Measurements from ENCODE around the gene APPL2.

The APPL2 gene

DNA sequence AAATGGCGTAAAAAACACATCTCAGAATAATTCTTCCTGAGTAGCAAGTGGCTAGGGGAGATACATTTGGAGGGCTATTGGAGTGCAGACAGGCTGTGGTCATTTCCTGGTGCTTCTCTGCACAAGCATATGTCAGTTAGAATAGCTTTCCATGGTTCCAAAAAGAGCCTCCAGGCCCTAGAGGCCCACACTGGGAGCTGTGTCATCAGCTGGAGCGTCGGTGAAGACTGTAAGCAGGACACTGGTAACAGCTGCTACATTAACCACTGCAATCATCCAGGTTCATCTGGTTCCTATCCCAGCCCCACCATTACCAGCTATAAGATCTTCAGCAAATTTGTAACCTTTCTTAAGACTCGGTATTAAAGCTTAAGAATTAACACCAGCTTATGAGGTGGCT, 31.7 kb upstream of the APPL2 start:
- Histone ChIP-seq H3K4me1 (ENCODE audit: insufficient read depth, poor library complexity, severe bottlenecking) (peaks cover 7% of the 10 kb centered on the region), H3K36me3 (ENCODE audit: low read depth) (no peaks in the 10 kb centered on the region), H3K4me3 (ENCODE audit: severe bottlenecking) (no peak overlapping the region), H3K27me3 (ENCODE audit: insufficient read depth, poor library complexity, severe bottlenecking) (no peaks in the 10 kb centered on the region), H3K9me3 (ENCODE audit: severe bottlenecking) (no peaks in the 10 kb centered on the region), H3K27ac (ENCODE audit: poor library complexity, severe bottlenecking) (no peak overlapping the region)
- TF ChIP-seq CTCF (IDR thresholded peaks at IDR 0.05; ENCODE audit: poor library complexity, severe bottlenecking), result no peak
- DNase-seq (ENCODE audit: low spot score) (no peak), ATAC-seq (ENCODE audit: low read depth) (no peak)

DNA sequence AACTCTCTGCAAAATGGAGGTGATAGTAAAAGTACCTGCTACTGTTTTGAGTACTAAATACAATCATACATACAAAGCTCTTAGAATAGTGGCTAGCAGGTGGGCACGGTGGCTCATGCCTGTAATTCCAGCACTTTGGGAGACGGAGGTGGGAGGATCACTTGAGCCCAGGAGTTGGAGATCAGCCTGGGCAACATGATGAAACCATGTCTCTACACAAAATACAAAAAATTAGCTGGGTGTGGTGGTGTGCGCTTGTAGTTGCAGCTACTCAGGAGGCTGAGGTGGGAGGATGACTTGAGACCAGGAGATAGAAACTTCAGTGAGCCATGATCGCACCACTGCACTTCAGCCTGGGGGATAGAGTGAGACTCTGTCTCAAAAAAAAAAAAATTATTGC, 28.8 kb upstream of the APPL2 start:
- no peak for ATAC-seq (ENCODE audit: low read depth)
- no peak for TF ChIP-seq CTCF (IDR thresholded peaks at IDR 0.05; ENCODE audit: poor library complexity, severe bottlenecking)

DNA sequence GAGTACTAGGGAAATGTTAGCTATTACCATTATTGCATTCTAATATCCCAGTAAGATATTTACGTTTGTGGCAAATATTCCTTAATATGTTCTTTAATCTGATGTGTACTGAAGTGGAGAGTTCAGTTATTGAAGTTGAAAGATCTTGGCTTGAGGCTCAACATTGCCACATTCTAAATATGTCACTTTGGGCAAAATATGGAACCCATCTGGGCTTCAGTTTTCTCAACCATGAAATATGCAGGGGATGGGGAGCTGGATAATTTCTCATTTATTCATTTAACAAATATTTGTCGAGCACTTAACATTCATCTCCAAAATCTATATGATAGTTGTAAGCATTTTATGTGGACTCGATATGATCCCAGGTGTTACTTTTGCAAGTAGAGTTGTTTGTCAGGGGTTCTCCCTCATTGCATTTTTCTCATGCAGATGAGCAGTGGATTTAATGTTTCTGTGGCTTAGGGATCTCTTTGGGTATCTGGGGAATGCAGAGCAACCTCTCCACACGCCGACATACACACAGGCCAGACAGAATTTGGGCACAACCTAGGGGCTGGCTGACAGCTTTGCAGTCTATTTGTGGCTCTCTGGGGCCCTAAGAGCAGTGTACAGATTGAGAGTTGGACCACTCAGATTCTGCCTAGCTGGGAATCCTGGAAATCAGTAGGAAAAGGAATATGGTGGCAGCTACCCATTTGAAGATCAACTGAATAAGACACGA, 26.6 kb upstream of the APPL2 start:
- ATAC-seq (ENCODE audit: low read depth) (no peak; the same call in 2 of the 3 replicates), DNase-seq (ENCODE audit: low spot score) (no peak)
- H3K27ac ChIP-seq (ENCODE audit: poor library complexity, severe bottlenecking), result no peak overlapping the region
- H3K4me3 ChIP-seq (ENCODE audit: severe bottlenecking), result no peak overlapping the region
- peaks cover 4% of the 10 kb centered on the region for H3K4me1 ChIP-seq (ENCODE audit: insufficient read depth, poor library complexity, severe bottlenecking)
- no peaks in the 10 kb centered on the region for H3K36me3 ChIP-seq (ENCODE audit: low read depth)
- TF ChIP-seq CTCF (IDR thresholded peaks at IDR 0.05; ENCODE audit: poor library complexity, severe bottlenecking), result no peak
- H3K27me3 ChIP-seq (ENCODE audit: insufficient read depth, poor library complexity, severe bottlenecking), result no peaks in the 10 kb centered on the region
- H3K9me3 ChIP-seq (ENCODE audit: severe bottlenecking), result no peaks in the 10 kb centered on the region

More for the DNA sequence above, 28.8 kb upstream of the APPL2 start:
- Histone ChIP-seq H3K4me3 (ENCODE audit: severe bottlenecking) (no peak overlapping the region), H3K36me3 (ENCODE audit: low read depth) (no peaks in the 10 kb centered on the region), H3K9me3 (ENCODE audit: severe bottlenecking) (no peaks in the 10 kb centered on the region), H3K27me3 (ENCODE audit: insufficient read depth, poor library complexity, severe bottlenecking) (no peaks in the 10 kb centered on the region), H3K27ac (ENCODE audit: poor library complexity, severe bottlenecking) (no peak overlapping the region), H3K4me1 (ENCODE audit: insufficient read depth, poor library complexity, severe bottlenecking) (peaks cover 3% of the 10 kb centered on the region)
- no peak for DNase-seq (ENCODE audit: low spot score)

- ATAC-seq (ENCODE audit: low read depth), result no peak
- Histone ChIP-seq H3K36me3 (ENCODE audit: low read depth) (no peaks in the 10 kb centered on the region), H3K27me3 (ENCODE audit: insufficient read depth, poor library complexity, severe bottlenecking) (no peaks in the 10 kb centered on the region), H3K27ac (ENCODE audit: poor library complexity, severe bottlenecking) (no peak overlapping the region), H3K4me3 (ENCODE audit: severe bottlenecking) (no peak overlapping the region), H3K9me3 (ENCODE audit: severe bottlenecking) (no peaks in the 10 kb centered on the region), H3K4me1 (ENCODE audit: insufficient read depth, poor library complexity, severe bottlenecking) (peaks cover 20% of the 10 kb centered on the region)
- no peak for DNase-seq (ENCODE audit: low spot score)
- no peak for TF ChIP-seq CTCF (IDR thresholded peaks at IDR 0.05; ENCODE audit: poor library complexity, severe bottlenecking)
Measured at GRCh38 chr12:105261010-105261409, 25.0 kb upstream of the APPL2 start.

DNA sequence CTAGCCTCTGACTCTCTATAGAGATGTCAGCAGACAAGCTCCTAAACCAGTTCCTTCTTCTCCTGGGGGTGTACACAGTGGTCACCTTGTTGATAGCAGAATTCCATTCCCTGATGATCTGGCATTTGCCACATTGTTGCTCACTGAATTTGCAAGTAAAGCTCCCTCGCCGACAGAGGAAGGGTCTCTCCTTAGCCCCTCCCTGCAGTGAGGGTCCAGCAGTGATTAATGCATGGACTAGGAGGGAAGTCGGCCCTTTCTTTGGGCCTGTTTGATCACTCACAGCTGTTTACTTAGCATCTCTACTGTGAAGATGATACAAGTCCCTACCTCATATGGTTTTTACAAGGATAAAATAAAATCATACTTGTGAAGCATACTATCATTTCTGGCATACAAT, 23.3 kb upstream of the APPL2 start:
- DNase-seq (ENCODE audit: low spot score) (no peak), ATAC-seq (ENCODE audit: low read depth) (no peak)
- peaks cover 31% of the 10 kb centered on the region for H3K4me1 ChIP-seq (ENCODE audit: insufficient read depth, poor library complexity, severe bottlenecking)
- no peak for TF ChIP-seq CTCF (IDR thresholded peaks at IDR 0.05; ENCODE audit: poor library complexity, severe bottlenecking)
- no peak overlapping the region for H3K4me3 ChIP-seq (ENCODE audit: severe bottlenecking)
- no peaks in the 10 kb centered on the region for H3K36me3 ChIP-seq (ENCODE audit: low read depth)
- no peak overlapping the region for H3K27ac ChIP-seq (ENCODE audit: poor library complexity, severe bottlenecking)
- no peaks in the 10 kb centered on the region for H3K9me3 ChIP-seq (ENCODE audit: severe bottlenecking)
- H3K27me3 ChIP-seq (ENCODE audit: insufficient read depth, poor library complexity, severe bottlenecking), result no peaks in the 10 kb centered on the region
